HG03432 (cell line): Measurements from ENCODE around the gene MRAP2.
"Not testable (repeated sequence)": the region's sequence is repeated elsewhere in the genome, so short reads cannot be mapped to it uniquely, and the experiment has no call there.

Experiments
- ATAC-seq: cut with Tn5 transposase; IDR thresholded peaks from one replicate; pipeline ENCODE4 v1.9.1; 2021; ENCODE audit warnings: mild to moderate bottlenecking, moderate library complexity; ENCODE audit not compliant: unreplicated experiment

MRAP2 gene

GRCh38 chr6:84027340-84028181 lies 6.0 kb upstream of the MRAP2 start:
- no peak for ATAC-seq

DNA sequence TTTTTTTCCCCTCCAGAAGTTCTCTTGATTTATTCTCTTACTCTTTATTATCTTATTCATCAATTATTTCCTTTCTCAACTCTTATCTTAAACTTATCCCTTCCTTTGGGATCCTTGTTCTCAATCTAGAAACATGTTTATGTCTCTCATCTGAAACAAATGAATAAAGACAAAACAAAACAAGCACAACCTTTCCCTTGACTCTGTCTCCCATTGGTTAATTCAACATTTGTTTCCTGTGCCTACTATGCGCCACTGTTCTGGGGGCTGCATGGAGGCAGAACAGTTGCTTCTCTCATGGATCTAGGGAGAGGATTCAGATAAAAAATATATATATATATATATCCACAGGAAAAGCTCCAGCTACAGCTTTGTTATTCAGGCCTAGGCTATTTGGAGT lies 5.2 kb upstream of the MRAP2 start:
- no peak for ATAC-seq

DNA sequence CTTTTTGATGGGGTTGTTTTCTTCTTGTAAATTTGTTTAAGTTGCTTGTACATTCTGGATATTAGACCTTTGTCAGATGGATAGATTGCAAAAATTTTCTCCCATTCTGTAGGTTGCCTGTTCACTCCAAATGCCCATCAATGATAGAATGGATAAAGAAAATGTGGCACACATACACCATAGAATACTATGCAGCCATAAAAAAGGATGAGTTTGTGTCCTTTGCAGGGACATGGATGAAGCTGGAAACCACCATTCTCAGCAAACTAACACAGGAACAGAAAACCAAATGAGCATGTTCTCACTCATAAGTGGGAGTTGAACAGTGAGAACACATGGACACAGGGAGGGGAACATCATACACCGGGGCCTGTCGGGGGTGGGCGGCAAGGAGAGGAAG lies 1.6 kb upstream of the MRAP2 start:
- not testable (repeated sequence) for ATAC-seq

DNA sequence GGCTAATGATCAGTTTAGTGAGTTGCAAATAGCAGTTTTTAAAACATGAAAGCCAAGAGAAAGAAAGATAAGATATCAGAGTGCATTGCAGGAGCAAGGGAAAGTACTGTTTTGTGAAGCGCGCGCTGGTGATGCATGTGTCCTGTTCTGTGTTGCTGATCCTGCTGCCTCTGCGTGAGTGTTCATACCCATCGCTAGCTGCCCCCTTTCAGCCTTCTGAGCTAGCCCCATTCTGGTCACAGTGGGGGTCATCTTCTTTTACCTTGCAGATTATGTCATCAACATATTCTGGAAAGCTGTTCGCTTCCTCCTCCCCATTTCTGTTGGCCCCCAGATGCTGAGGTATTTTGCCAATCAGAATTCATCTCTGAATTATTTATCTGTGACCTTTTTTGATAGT lies 1.9 kb downstream of the MRAP2 start:
- ATAC-seq: no peak

DNA sequence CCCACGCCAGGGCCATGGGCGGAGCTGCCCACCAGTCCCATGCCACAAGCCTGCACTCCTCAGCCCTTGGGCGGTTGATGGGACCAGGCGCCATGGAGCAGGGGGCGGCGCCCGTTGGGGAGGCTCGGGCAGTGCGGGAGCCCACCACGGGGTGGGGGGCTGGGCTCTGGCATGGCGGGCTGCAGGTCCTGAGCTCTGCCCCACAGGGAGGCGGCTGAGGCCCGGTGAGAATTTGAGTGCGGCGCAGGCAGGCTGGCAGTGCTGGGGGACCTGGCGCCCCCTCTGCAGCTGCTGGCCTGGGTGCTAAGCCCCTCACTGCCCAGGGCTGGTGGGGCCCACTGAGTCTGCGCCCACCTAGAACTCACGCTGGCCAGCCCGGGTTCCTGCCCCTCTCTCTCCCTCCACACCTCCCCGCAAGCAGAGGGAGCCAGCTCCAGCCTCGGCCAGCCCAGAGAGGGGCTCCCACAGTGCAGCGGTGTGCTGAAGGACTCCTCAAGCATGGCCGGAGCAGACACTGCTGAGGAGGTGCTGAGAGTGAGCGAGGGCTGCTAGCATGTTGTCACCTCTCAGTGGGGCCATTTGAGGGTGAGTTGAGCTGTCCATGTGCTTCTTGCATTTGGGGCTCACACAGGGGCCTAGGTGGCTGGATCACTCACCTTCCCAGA lies 4.0 kb downstream of the MRAP2 start:
- no peak for ATAC-seq

GRCh38 chr6:84042603-84043002 lies 9.0 kb downstream of the MRAP2 start:
- no peak for ATAC-seq

DNA sequence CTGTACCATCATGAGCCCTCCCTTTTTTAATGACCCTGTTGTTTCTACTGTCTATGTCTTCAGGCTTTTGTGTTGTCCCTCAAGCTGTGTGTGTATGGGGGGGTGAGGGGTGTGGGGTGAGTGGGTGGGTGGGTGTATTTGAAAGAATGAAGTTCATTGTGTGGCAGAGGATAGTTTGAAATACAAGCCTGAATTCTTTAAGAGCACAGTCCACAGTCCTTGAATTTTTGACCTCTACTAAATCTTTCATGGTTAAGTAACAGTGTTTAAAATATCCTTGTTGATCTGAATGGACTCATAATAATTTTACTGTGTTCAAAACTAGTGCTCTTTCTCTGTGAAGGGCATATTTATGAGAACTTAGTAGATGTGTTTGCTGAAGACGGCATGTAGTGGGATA lies 10.0 kb downstream of the MRAP2 start:
- no peak for ATAC-seq

GRCh38 chr6:84046755-84047154 lies 13.2 kb downstream of the MRAP2 start:
- no peak for ATAC-seq

DNA sequence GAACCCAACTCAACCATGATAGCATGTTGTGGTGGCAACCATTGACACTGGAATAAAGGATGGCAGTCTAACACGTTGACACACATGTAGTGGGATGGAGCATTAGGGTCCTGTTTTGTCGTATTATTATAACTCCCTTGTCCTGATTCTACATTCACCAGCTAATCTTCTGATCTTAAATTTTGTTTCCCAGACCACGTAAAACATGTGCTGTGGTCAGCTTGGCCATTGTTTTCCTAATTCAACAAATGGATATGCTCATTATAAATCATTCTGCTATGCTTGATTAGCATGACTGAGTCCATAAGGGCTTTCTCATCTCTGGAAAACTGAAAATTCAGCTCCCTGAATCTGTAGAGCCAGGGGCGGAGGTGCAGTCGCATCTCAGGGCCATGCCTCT lies 15.0 kb downstream of the MRAP2 start:
- ATAC-seq: no peak

- no peak for ATAC-seq
Observed at GRCh38 chr6:84050408-84050807, 16.8 kb downstream of the MRAP2 start.

DNA sequence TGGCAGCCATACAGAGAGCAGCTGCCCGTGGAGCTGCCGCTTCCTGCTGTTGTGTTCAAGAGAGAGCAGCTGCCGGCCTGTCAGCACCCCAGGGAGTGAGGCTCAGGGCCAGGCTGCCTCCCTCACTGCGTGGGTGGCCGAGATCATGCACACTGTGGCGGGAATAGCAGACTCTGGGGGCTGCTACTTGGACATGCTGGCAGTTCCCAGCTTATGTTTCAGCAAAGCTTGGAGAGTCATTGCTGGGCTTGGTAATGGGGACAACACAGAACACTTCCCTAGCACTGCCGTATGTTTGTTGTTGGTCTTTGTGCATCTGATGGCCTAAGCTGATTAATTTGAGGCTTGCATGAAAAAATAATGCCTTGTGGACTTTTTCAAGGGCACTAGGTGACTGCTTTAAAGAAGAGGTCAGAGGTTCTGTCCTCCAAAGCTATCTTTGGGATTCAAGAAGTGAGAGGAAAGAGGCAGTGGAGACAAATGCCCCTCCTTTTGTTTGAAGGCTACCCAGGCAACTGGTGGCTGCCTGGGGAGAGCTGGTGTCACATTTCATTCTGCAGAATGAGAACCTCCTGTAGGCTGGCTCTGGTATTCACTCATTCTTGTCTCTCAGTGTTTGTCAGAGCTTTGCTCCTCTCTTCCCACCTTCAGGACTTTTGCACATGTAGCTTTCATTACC lies 18.8 kb downstream of the MRAP2 start:
- no peak for ATAC-seq

GRCh38 chr6:84052883-84053241 lies 19.3 kb downstream of the MRAP2 start:
- no peak for ATAC-seq

GRCh38 chr6:84055647-84056046 lies 22.1 kb downstream of the MRAP2 start:
- ATAC-seq: no peak

- no peak for ATAC-seq
Observed at GRCh38 chr6:84057908-84058307, 24.3 kb downstream of the MRAP2 start.

- no peak for ATAC-seq
Observed at GRCh38 chr6:84059082-84059481, 25.5 kb downstream of the MRAP2 start.

DNA sequence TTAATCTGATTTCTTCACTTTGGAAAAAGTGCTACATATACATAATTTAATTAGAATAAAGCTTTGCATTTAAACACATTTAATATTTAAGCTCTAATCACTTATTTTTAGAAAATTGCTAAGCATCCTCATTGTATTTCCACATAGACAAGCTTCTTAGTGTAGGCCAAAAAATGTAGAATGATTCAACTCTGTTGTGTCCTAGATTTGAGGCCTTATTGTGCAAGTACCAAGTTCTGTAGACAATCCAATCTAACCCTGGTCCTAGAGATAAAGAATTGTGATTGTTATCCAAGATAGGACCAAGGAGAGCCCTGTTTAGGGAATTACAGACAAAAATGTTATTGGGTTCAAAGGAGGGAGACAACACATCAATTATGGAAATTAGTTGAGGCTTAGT lies 27.6 kb downstream of the MRAP2 start:
- ATAC-seq: no peak

GRCh38 chr6:84061613-84062398 lies 28.2 kb downstream of the MRAP2 start:
- ATAC-seq: no peak

GRCh38 chr6:84062519-84063154 lies 29.1 kb downstream of the MRAP2 start:
- no peak for ATAC-seq

DNA sequence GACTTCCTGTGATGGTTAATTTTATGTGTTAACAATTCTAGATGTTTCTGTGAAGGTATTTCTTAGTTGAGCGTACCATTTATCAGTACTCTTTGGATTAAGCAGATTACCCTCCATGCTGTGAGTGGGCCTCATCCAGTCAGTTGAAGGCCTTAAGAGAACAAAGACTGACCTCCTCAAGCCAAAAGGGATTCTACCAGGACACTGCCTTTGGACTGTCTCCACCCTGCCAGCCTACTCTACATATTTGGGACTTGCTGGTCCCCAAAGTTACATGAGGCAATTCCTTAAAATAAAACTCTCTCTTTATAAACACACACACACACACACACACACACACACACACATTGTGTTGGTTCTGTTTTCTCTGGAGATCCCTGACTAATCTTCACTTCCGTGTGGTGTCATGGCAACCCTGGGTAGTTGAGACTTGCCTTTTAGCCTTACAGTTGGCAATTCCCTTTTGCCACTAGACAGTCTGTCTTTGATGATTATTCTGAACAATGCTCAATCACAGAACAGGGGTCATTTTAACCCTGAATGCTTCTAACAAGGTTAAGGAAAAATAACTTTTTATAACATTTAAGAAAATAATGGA lies 32.2 kb downstream of the MRAP2 start:
- ATAC-seq: peak; percentile 44

DNA sequence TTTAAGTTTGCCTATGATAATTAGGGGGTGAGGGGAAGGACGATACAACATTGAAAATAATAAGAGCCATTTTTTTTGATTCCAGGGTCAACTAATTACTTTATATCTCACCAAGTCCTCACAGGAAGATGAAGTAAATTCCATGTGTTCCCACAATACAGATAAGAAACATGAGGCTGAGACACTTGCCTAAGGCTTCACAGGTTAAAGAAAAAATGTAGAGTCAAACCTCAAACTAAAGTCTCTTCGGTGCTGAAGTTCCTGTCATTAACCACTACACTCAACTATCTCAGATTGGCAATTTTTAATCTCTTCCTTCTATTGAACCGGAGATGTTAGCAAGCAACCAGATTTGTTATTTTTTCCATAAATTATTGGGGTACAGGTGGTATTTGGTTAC lies 33.0 kb downstream of the MRAP2 start:
- no peak for ATAC-seq
